H1 (cell line): ENCODE data around the gene ASTN1. TPM values are rescaled to one million over a fixed set of nuclear protein-coding genes. Genes with fewer than 3 reads are reported as not detected.

Source experiments
- CTCF ChIA-PET: fragments of 300-600 bp; sonication (Branson Sonifier 250); formaldehyde crosslinking; loops from one replicate; lab custom pipeline; 2021; ENCODE audit not compliant: partially characterized antibody; lab: Charles Lee
- POLR2A ChIA-PET: fragments of 300-600 bp; sonication (Branson Sonifier 250); formaldehyde crosslinking; loops from one replicate; lab custom pipeline; 2021; ENCODE audit warnings: inconsistent platforms; ENCODE audit not compliant: partially characterized antibody; lab: Charles Lee
- DNase-seq, 2 experiments: peaks; one replicate each; pipeline versions ENCODE4 v3.0.0 to v3.0.0-alpha.2; 2010 to 2022; ENCODE audit warnings: low spot score in 2 of 2, low read depth in 1 of 2, mixed read lengths in 1 of 2
- FAIRE-seq: peaks from 2 replicates; lab custom pipeline; 2011; peaks lifted over from hg19 to GRCh38; lab: Jason Lieb, UNC
- H2AFZ ChIP-seq: 2 replicates; pipeline ENCODE4 v1.8.1; 2012; ENCODE audit warnings: low read length, inconsistent platforms
- H2AK5ac ChIP-seq: 2 replicates; pipeline ENCODE4 v1.6.1; 2013; ENCODE audit warnings: low read depth, low read length
- H2BK120ac ChIP-seq: replicated peaks from 2 replicates; pipeline ENCODE3; 2013; ENCODE audit warnings: low read depth, low read length, inconsistent platforms
- H2BK12ac ChIP-seq: 2 replicates; pipeline ENCODE4 v1.6.1; 2013; ENCODE audit warnings: low read depth, low read length
- H2BK15ac ChIP-seq: 2 replicates; pipeline ENCODE4 v1.6.1; 2013; ENCODE audit warnings: low read length
- H2BK20ac ChIP-seq: 2 replicates; pipeline ENCODE4 v1.6.1; 2013; ENCODE audit warnings: low read length
- H2BK5ac ChIP-seq: 2 replicates; pipeline ENCODE4 v1.6.1; 2013; ENCODE audit warnings: low read depth, low read length
- H3K14ac ChIP-seq: 2 replicates; pipeline ENCODE4 v1.6.1; 2013; ENCODE audit warnings: inconsistent platforms; ENCODE audit not compliant: insufficient read length
- H3K18ac ChIP-seq: 2 replicates; pipeline ENCODE4 v1.6.1; 2013; ENCODE audit warnings: low read length; ENCODE audit errors: extremely low read depth
- H3K23ac ChIP-seq: 2 replicates; pipeline ENCODE4 v1.6.1; 2013; ENCODE audit warnings: inconsistent platforms; ENCODE audit not compliant: insufficient read length
- H3K23me2 ChIP-seq: 2 replicates; pipeline ENCODE4 v1.6.1; 2013; ENCODE audit warnings: low read depth, low read length
- H3K27ac ChIP-seq: 2 replicates; pipeline ENCODE4 v1.6.1; 2011; ENCODE audit warnings: low read depth, low read length, inconsistent platforms
- H3K27me3 ChIP-seq, 4 experiments: replicated peaks in 1 of 4; 1 replicate in 1 of 4; 2 replicates in 3 of 4; pipeline versions ENCODE4 v1.6.1 to v1.8.1; 2011 to 2013; ENCODE audit warnings: low read length in 3 of 4, mild to moderate bottlenecking in 3 of 4, inconsistent platforms in 2 of 4, mixed read lengths in 2 of 4, moderate library complexity in 1 of 4; ENCODE audit not compliant: control insufficient read depth in 3 of 4, insufficient read depth in 3 of 4; ENCODE audit errors: extremely low read depth in 1 of 4
- H3K36me3 ChIP-seq, 4 experiments: 2 replicates each; pipeline versions ENCODE4 v1.6.1 to v1.8.1; 2011 to 2013; ENCODE audit warnings: mild to moderate bottlenecking in 4 of 4, low read length in 3 of 4, moderate library complexity in 2 of 4, control low read depth in 1 of 4, inconsistent platforms in 1 of 4; ENCODE audit not compliant: insufficient read depth in 4 of 4, control insufficient read depth in 2 of 4
- H3K4ac ChIP-seq: replicated peaks from 2 replicates; pipeline ENCODE3; 2013; ENCODE audit warnings: low read length, low read depth, mixed read lengths, inconsistent platforms; ENCODE audit not compliant: insufficient read length
- H3K4me1 ChIP-seq, 4 experiments: replicated peaks in 1 of 4; 1 replicate in 1 of 4; 2 replicates in 3 of 4; pipeline versions ENCODE4 v1.6.1 to v1.8.1; 2011 to 2013; ENCODE audit warnings: low read length in 3 of 4, inconsistent platforms in 2 of 4, mixed read lengths in 1 of 4; ENCODE audit not compliant: insufficient read depth in 4 of 4, control insufficient read depth in 3 of 4
- H3K4me2 ChIP-seq, 2 experiments: 2 replicates each; pipeline versions ENCODE4 v1.6.1 to v1.8.1; 2011 to 2013; ENCODE audit warnings: low read depth in 2 of 2, low read length in 2 of 2, control low read depth in 1 of 2, inconsistent platforms in 1 of 2, mild to moderate bottlenecking in 1 of 2; ENCODE audit not compliant: insufficient read depth in 1 of 2
- H3K4me3 ChIP-seq, 4 experiments: fragments of 200-600, 300-600 bp in 1 of 4; sonication (generic), shearing (Covaris generic), sonication (Bioruptor Twin) in 1 of 4; 2 replicates each; pipeline versions ENCODE4 v1.5.1 to v1.8.1; 2011 to 2016; ENCODE audit warnings: low read length in 4 of 4, low read depth in 3 of 4, control low read depth in 2 of 4, inconsistent platforms in 2 of 4, mild to moderate bottlenecking in 2 of 4, mixed read lengths in 1 of 4, moderate library complexity in 1 of 4; ENCODE audit not compliant: insufficient read depth in 2 of 4; ENCODE audit errors: extremely low read depth in 1 of 4
- H3K56ac ChIP-seq: replicated peaks from 2 replicates; pipeline ENCODE3; 2013; ENCODE audit warnings: low read depth, mild to moderate bottlenecking, mixed read lengths, low read length, inconsistent platforms; ENCODE audit not compliant: insufficient read length
- H3K79me1 ChIP-seq: 2 replicates; pipeline ENCODE4 v1.6.1; 2013; ENCODE audit warnings: low read depth, low read length, control low read depth
- H3K79me2 ChIP-seq, 2 experiments: 2 replicates each; pipeline versions ENCODE4 v1.6.1 to v1.8.1; 2012 to 2013; ENCODE audit warnings: low read length in 2 of 2, mild to moderate bottlenecking in 2 of 2, inconsistent platforms in 1 of 2; ENCODE audit not compliant: insufficient read depth in 2 of 2, control insufficient read depth in 1 of 2
- H3K9ac ChIP-seq, 4 experiments: replicated peaks in 1 of 4; 1 replicate in 1 of 4; 2 replicates in 3 of 4; pipeline versions ENCODE4 v1.6.1 to v1.8.1; 2011 to 2013; ENCODE audit warnings: low read depth in 3 of 4, low read length in 3 of 4, control low read depth in 2 of 4, mild to moderate bottlenecking in 2 of 4, moderate library complexity in 2 of 4, inconsistent platforms in 1 of 4; ENCODE audit errors: extremely low read depth in 1 of 4
- H3K9me3 ChIP-seq, 2 experiments: 2 replicates each; pipeline versions ENCODE4 v1.6.1 to v1.8.1; 2012 to 2013; ENCODE audit warnings: mild to moderate bottlenecking in 2 of 2, moderate library complexity in 2 of 2, control low read depth in 1 of 2, inconsistent platforms in 1 of 2, low read depth in 1 of 2, low read length in 1 of 2, mixed read lengths in 1 of 2; ENCODE audit not compliant: insufficient read depth in 2 of 2
- H4K20me1 ChIP-seq, 2 experiments: replicated peaks in 1 of 2; 2 replicates each; pipeline versions ENCODE3 to v1.8.1; 2011 to 2013; ENCODE audit warnings: inconsistent platforms in 2 of 2, low read length in 2 of 2, mild to moderate bottlenecking in 1 of 2; ENCODE audit not compliant: insufficient read depth in 2 of 2, control insufficient read depth in 1 of 2
- H4K5ac ChIP-seq: 2 replicates; pipeline ENCODE4 v1.6.1; 2013; ENCODE audit warnings: low read length, low read depth, mixed read lengths, inconsistent platforms; ENCODE audit not compliant: insufficient read length
- H4K8ac ChIP-seq: 2 replicates; pipeline ENCODE4 v1.8.0; 2013; ENCODE audit warnings: mild to moderate bottlenecking, moderate library complexity, low read length, inconsistent platforms; ENCODE audit not compliant: insufficient read depth; ENCODE audit errors: extremely low read depth
- H4K91ac ChIP-seq: replicated peaks from 2 replicates; pipeline ENCODE3; 2013; ENCODE audit warnings: low read length, mixed read lengths, inconsistent platforms; ENCODE audit not compliant: insufficient read length
- CBX8 ChIP-seq: fragments of 300-800, 300-1000 bp; sonication (generic); IDR thresholded peaks from 2 replicates; pipeline ENCODE4 v1.7.1; 2016; ENCODE audit warnings: low read depth, low read length, borderline replicate concordance
- SAP30 ChIP-seq: fragments of 300-600 bp; sonication (generic); IDR thresholded peaks from 2 replicates; pipeline ENCODE4 v1.7.1; 2012; ENCODE audit warnings: low read length, moderate library complexity, mild to moderate bottlenecking, inconsistent platforms; ENCODE audit not compliant: insufficient read depth, insufficient replicate concordance
- TAF7 ChIP-seq: optimal IDR thresholded peaks from 2 replicates; pipeline ENCODE3; 2011; ENCODE audit warnings: low read depth, mild to moderate bottlenecking, inconsistent platforms, low read length, moderate library complexity, borderline replicate concordance
- WGBS, 2 experiments: shearing (Covaris generic) in 1 of 2; methylation state at CpG; one replicate each; pipeline versions ENCODE4 v1.1.6 to v1.1.7; 2013 to 2015; ENCODE audit warnings: low lambda C conversion rate in 2 of 2, mixed read lengths in 2 of 2, inconsistent platforms in 1 of 2, low coverage in 1 of 2, missing lambda C conversion rate in 1 of 2; ENCODE audit not compliant: insufficient replicate concordance in 2 of 2, insufficient coverage in 1 of 2, insufficient read length in 1 of 2; ENCODE audit errors: extremely low coverage in 1 of 2, missing lambda C conversion rate in 1 of 2; 5-methylcytosine and 5-hydroxymethylcytosine counted together
- polyA plus RNA-seq, 7 experiments: library from polyadenylated mRNA; depleted of rRNA in 3 of 7; stranded (reverse) in 5 of 7; unstranded in 2 of 7; fragments of >200 nt in 5 of 7; fragments of 200-250 nt in 2 of 7; gene quantifications; 1 replicate in 5 of 7; 2 replicates in 1 of 7; 4 replicates in 1 of 7; pipeline versions ENCODE4 v1.2.1 to v1.2.3, GENCODE V29; 2011 to 2013; ENCODE audit warnings: missing spikeins in 2 of 7, mixed read lengths in 2 of 7
- total RNA-seq: library from RNA; stranded (reverse); fragmentation: NEBNext Ultra II Directional; extraction: Animal tissue kit (Norgen Biotek cat#: 25700); gene quantifications from 2 replicates; pipeline ENCODE4 v1.2.1, GENCODE V29; 2021

Gene ASTN1
- total and polyA plus RNA-seq, 2 of the 8 experiments (the other 6 are each of a cell fraction or from before 2014, with no cell fraction given) = 2.9 to 4.1 TPM

DNA sequence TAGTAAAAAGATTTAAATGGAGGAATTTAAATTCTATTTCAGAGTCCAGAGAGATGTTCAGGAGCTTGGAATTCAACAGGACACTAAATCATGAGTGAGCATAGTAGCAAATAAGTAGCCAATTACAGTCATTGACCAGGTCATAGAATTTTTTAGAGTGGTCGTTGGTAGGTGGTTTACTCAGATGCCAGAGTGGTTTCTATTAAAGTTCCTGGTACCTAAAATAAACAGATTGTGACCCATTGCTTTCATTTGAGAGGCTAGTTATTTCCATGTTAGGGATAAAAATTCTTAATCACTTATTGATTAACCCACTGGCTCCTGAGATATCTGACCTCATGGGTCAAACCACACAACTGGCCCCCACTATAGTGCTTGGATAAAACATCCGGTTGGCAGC, 201.3 kb downstream of the ASTN1 start:
- WGBS, 2 experiments = 95% methylated on average over 2 of the region's 2 CpGs; no CpG with 5 or more reads in 1 of the 2 experiments

More for the DNA sequence above, 201.3 kb downstream of the ASTN1 start:
- no peaks in the 10 kb centered on the region for H3K23me2 ChIP-seq
- H4K20me1 ChIP-seq = no peaks in the 10 kb centered on the region
- no peaks in the 10 kb centered on the region for H3K36me3 ChIP-seq
- H4K5ac ChIP-seq = no peak overlapping the region
- H3K4me3 ChIP-seq = no peak overlapping the region
- no peak overlapping the region for H3K4ac ChIP-seq
- POLR2A ChIA-PET = no interaction called here
- H3K9me3 ChIP-seq = no peaks in the 10 kb centered on the region
- H2BK5ac ChIP-seq = no peak overlapping the region
- no peak overlapping the region for H2BK20ac ChIP-seq
- H4K91ac ChIP-seq = no peak overlapping the region
- H3K9ac ChIP-seq = no peak overlapping the region
- H3K56ac ChIP-seq = no peak overlapping the region
- H2AFZ ChIP-seq = no peak overlapping the region
- H3K27me3 ChIP-seq = no peaks in the 10 kb centered on the region
- no peak overlapping the region for H3K4me2 ChIP-seq
- no peak for DNase-seq
- H2AK5ac ChIP-seq = no peak overlapping the region
- H3K79me2 ChIP-seq = no peaks in the 10 kb centered on the region
- no peaks in the 10 kb centered on the region for H3K79me1 ChIP-seq
- no peak overlapping the region for H3K27ac ChIP-seq
- peaks cover 0 to 6% (median 1%) of the 10 kb centered on the region in 4 experiments; a peak in 3 of 7 replicates for H3K4me1 ChIP-seq
- H3K14ac ChIP-seq = no peak overlapping the region
- TF ChIP-seq TAF7 = no peak
- no peak for TF ChIP-seq SAP30
- TF ChIP-seq CBX8 = no peak
- CTCF ChIA-PET = interaction anchor here (1.5 to 1.8 kb wide), 2 partner anchors 8 to 14 kb away, joined by 3 to 6 read pairs; no protein-coding TSS in a partner anchor
- H2BK12ac ChIP-seq = no peak overlapping the region
- H2BK15ac ChIP-seq = no peak overlapping the region
- no peak overlapping the region for H4K8ac ChIP-seq
- H2BK120ac ChIP-seq = no peak overlapping the region
- no peak for FAIRE-seq
- H3K18ac ChIP-seq = no peak overlapping the region
- H3K23ac ChIP-seq = no peak overlapping the region
